Measurements from ENCODE around the gene AMOTL1. TPM values are rescaled to one million over a fixed set of nuclear protein-coding genes. Genes with fewer than 3 reads are reported as not detected.

Gene AMOTL1
- total and polyA plus RNA-seq, 2 of the 8 experiments (the other 6 are each of a cell fraction or from before 2014, with no cell fraction given), result 9.0 to 27.6 TPM

DNA sequence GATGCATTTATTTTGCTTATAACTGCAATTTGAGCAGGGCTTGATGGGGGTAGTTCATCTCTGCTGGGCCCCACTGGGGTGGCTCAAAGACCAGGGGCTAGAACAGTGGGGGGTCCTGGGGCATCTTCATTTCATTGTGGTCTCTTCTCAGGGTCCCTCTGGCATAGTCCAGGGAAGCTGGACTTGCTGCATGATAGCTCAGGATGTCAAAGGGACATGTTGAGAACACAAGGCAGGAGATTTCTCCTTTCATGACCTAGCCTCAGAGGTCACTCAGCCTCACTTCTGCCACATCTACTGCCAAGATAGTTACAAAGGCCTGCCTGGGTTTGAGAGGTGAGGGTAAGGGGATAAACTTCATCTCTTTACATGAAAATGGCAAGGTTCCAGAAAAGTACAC is 115.7 kb downstream of the AMOTL1 start:
- no peak overlapping the region for H3K23ac ChIP-seq (ENCODE audit: insufficient read length)
- ChIA-PET POLR2A (ENCODE audit: partially characterized antibody) (no interaction called here), CTCF (ENCODE audit: partially characterized antibody) (interaction anchor here (0.8 to 6.8 kb wide), 3 partner anchors 13 to 267 kb away, joined by 3 to 48 read pairs (median 14); no protein-coding TSS in a partner anchor)
- no peak overlapping the region for H3K27ac ChIP-seq (ENCODE audit: low read depth, low read length)
- no peak overlapping the region for H3K4me3 ChIP-seq (ENCODE audit: extremely low read depth in 1 of 4, insufficient read depth in 2 of 4, low read depth in 3 of 4, low read length in 4 of 4)
- no peaks in the 10 kb centered on the region for H3K79me1 ChIP-seq (ENCODE audit: low read depth, low read length)
- H2AK5ac ChIP-seq (ENCODE audit: low read depth, low read length), result no peak overlapping the region
- H3K4me2 ChIP-seq (ENCODE audit: insufficient read depth in 1 of 2, low read depth in 2 of 2, low read length in 2 of 2), result no peak overlapping the region
- H3K36me3 ChIP-seq (ENCODE audit: control insufficient read depth in 2 of 4, insufficient read depth in 4 of 4, low read length in 3 of 4), result peaks cover 0 to 7% (median 0%) of the 10 kb centered on the region in 4 experiments; a peak in 2 of 8 replicates
- peaks cover 0 to 3% (median 0%) of the 10 kb centered on the region in 4 experiments; a peak in 1 of 7 replicates for H3K4me1 ChIP-seq (replicated peaks in 1 of 4; ENCODE audit: control insufficient read depth in 3 of 4, insufficient read depth in 4 of 4, low read length in 3 of 4)
- H2BK20ac ChIP-seq (ENCODE audit: low read length), result no peak overlapping the region
- H4K5ac ChIP-seq (ENCODE audit: insufficient read length, low read depth, low read length), result no peak overlapping the region
- no peak overlapping the region for H3K4ac ChIP-seq (replicated peaks; ENCODE audit: insufficient read length, low read depth, low read length)
- H3K23me2 ChIP-seq (ENCODE audit: low read depth, low read length), result no peaks in the 10 kb centered on the region
- no peak overlapping the region for H3K18ac ChIP-seq (ENCODE audit: extremely low read depth, low read length)
- no peak overlapping the region for H2BK12ac ChIP-seq (ENCODE audit: low read depth, low read length)
- H3K27me3 ChIP-seq (replicated peaks in 1 of 4; ENCODE audit: control insufficient read depth in 3 of 4, extremely low read depth in 1 of 4, insufficient read depth in 3 of 4, low read length in 3 of 4), result no peaks in the 10 kb centered on the region
- FAIRE-seq, result no peak
- H3K14ac ChIP-seq (ENCODE audit: insufficient read length), result no peak overlapping the region
- H2BK120ac ChIP-seq (replicated peaks; ENCODE audit: low read depth, low read length), result no peak overlapping the region
- H2AFZ ChIP-seq (ENCODE audit: low read length), result no peak overlapping the region
- no peaks in the 10 kb centered on the region for H3K79me2 ChIP-seq (ENCODE audit: control insufficient read depth in 1 of 2, insufficient read depth in 2 of 2, low read length in 2 of 2)
- peaks cover 5% of the 10 kb centered on the region in 2 experiments; a peak in 1 of 4 replicates for H3K9me3 ChIP-seq (ENCODE audit: insufficient read depth in 2 of 2, low read depth in 1 of 2, low read length in 1 of 2)
- no peak overlapping the region for H2BK5ac ChIP-seq (ENCODE audit: low read depth, low read length)
- no peak overlapping the region for H4K8ac ChIP-seq (ENCODE audit: extremely low read depth, insufficient read depth, low read length)
- DNase-seq (ENCODE audit: low read depth in 1 of 2, low spot score in 2 of 2), result no peak
- H4K20me1 ChIP-seq (replicated peaks in 1 of 2; ENCODE audit: control insufficient read depth in 1 of 2, insufficient read depth in 2 of 2, low read length in 2 of 2), result no peaks in the 10 kb centered on the region
- no peak overlapping the region for H3K9ac ChIP-seq (replicated peaks in 1 of 4; ENCODE audit: extremely low read depth in 1 of 4, low read depth in 3 of 4, low read length in 3 of 4)
- no peak overlapping the region for H2BK15ac ChIP-seq (ENCODE audit: low read length)
- H3K56ac ChIP-seq (replicated peaks; ENCODE audit: insufficient read length, low read depth, low read length), result no peak overlapping the region
- no peak overlapping the region for H4K91ac ChIP-seq (replicated peaks; ENCODE audit: insufficient read length, low read length)
- TF ChIP-seq, protein P1, sequence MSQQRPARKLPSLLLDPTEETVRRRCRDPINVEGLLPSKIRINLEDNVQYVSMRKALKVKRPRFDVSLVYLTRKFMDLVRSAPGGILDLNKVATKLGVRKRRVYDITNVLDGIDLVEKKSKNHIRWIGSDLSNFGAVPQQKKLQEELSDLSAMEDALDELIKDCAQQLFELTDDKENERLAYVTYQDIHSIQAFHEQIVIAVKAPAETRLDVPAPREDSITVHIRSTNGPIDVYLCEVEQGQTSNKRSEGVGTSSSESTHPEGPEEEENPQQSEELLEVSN (IDR thresholded peaks at IDR 0.05), result no peak
- TF ChIP-seq ASH2L (IDR thresholded peaks at IDR 0.05; ENCODE audit: low read length) (no peak), ZNF274 (IDR thresholded peaks at IDR 0.05; ENCODE audit: borderline replicate concordance, extremely low read depth, low read length) (no peak), CHD1 (IDR thresholded peaks at IDR 0.05; ENCODE audit: low read depth, low read length) (no peak), SP2 (IDR thresholded peaks at IDR 0.05; ENCODE audit: low read length) (no peak), HDAC6 (IDR thresholded peaks at IDR 0.05; ENCODE audit: low read depth, low read length) (no peak), KDM5A (IDR thresholded peaks at IDR 0.05; ENCODE audit: low read length) (no peak), MAFK (IDR thresholded peaks at IDR 0.05; ENCODE audit: low read depth, low read length) (no peak)
